ENCODE data around the gene PHACTR4. TPM values are rescaled to one million over a fixed set of nuclear protein-coding genes. Genes with fewer than 3 reads are reported as not detected.

The PHACTR4 gene
- total and polyA plus RNA-seq, 2 of the 13 experiments (the other 11 are each of a cell fraction or from before 2014, with no cell fraction given): 13.9 to 17.1 TPM

- peak; percentile 26; the same call in 1 of the 2 replicates for TF ChIP-seq ZBTB49 (CRISPR knock-in tag; IDR thresholded peaks at IDR 0.05; ENCODE audit: borderline replicate concordance)
- TF ChIP-seq ZNF225 (CRISPR knock-in tag; IDR thresholded peaks at IDR 0.05): no peak
- 0 out of 2 replicates have a peak, but pooled peaks have one; percentile 29 for TF ChIP-seq ZNF782 (CRISPR knock-in tag; IDR thresholded peaks at IDR 0.05; ENCODE audit: borderline replicate concordance)
- peak; percentile 60; the same call in 1 of the 2 replicates for TF ChIP-seq ZZZ3 (CRISPR knock-in tag; IDR thresholded peaks at IDR 0.05; ENCODE audit: borderline replicate concordance)
- TF ChIP-seq MYNN (CRISPR knock-in tag; IDR thresholded peaks at IDR 0.05; ENCODE audit: low read depth): 0 out of 2 replicates have a peak, but pooled peaks have one; percentile 32
- peak; percentile 75; the same call in 1 of the 2 replicates for TF ChIP-seq ZNF589 (CRISPR knock-in tag; conservative IDR thresholded peaks at IDR 0.05)
- TF ChIP-seq ZMYM3 (CRISPR knock-in tag; IDR thresholded peaks at IDR 0.05): peak; percentile 92
- TF ChIP-seq MBNL3 (CRISPR knock-in tag; conservative IDR thresholded peaks at IDR 0.05): no peak
- no peak for TF ChIP-seq CTCF (CRISPR knock-in tag; IDR thresholded peaks at IDR 0.05)
- no peak; the same call in 1 of the 2 replicates for TF ChIP-seq ZNF264 (CRISPR knock-in tag; IDR thresholded peaks at IDR 0.05)
- no peak for TF ChIP-seq KDM3A (CRISPR knock-in tag; IDR thresholded peaks at IDR 0.05; ENCODE audit: low read depth)
- TF ChIP-seq LBX2 (CRISPR knock-in tag; IDR thresholded peaks at IDR 0.05; ENCODE audit: borderline replicate concordance): peak; percentile 12; the same call in 1 of the 2 replicates
- 0 out of 2 replicates have a peak, but pooled peaks have one; percentile 38 for TF ChIP-seq ZNF580 (CRISPR knock-in tag; IDR thresholded peaks at IDR 0.05; ENCODE audit: borderline replicate concordance, low read depth)
- peak; percentile 37 for TF ChIP-seq XRCC5 (optimal IDR thresholded peaks at IDR 0.05; ENCODE audit: low read length)
- peak; percentile 90 for TF ChIP-seq DNMT3B (CRISPR knock-in tag; conservative IDR thresholded peaks at IDR 0.05)
- peak; percentile 38; the same call in 1 of the 2 replicates for TF ChIP-seq HIVEP1 (CRISPR knock-in tag; IDR thresholded peaks at IDR 0.05)
- TF ChIP-seq ZBTB44 (CRISPR knock-in tag; IDR thresholded peaks at IDR 0.05): no peak
- no peak for TF ChIP-seq MZF1 (CRISPR knock-in tag; IDR thresholded peaks at IDR 0.05; ENCODE audit: borderline replicate concordance)
- no peak for TF ChIP-seq PREB (CRISPR knock-in tag; IDR thresholded peaks at IDR 0.05)
- peak; percentile 74 for TF ChIP-seq SNAI1 (CRISPR knock-in tag; IDR thresholded peaks at IDR 0.05; ENCODE audit: borderline replicate concordance)
- TF ChIP-seq ZNF792 (CRISPR knock-in tag; IDR thresholded peaks at IDR 0.05): peak; percentile 7; the same call in 1 of the 2 replicates
- no peak for TF ChIP-seq ZNF619 (CRISPR knock-in tag; IDR thresholded peaks at IDR 0.05)
Measured at GRCh38 chr1:28505406-28506187, 136.1 kb downstream of the PHACTR4 start, which contains the start of gene RCC1 (continued).
